Activated CD4-positive, CD25-positive, alpha-beta regulatory T cell (primary cell): ENCODE results near the gene SORL1.
A peak's percentile ranks its signal among the peaks of the same experiment; 100 is the strongest.

ENCODE experiments used
- DNase-seq, 4 experiments: peaks; one replicate each; lab custom pipeline; 2025; lab: John Stamatoyannopoulos, UW

The SORL1 gene

GRCh38 chr11:121583825-121584224 lies 131.7 kb downstream of the SORL1 start:
- no peak for DNase-seq

- DNase-seq = no peak
These were observed 134.6 kb downstream of the SORL1 start for GRCh38 chr11:121586750-121587149.

- DNase-seq = no peak
These were observed 135.1 kb downstream of the SORL1 start for GRCh38 chr11:121587182-121587581.

- no peak for DNase-seq
These were observed 136.6 kb downstream of the SORL1 start for GRCh38 chr11:121588747-121589146.

GRCh38 chr11:121589946-121590537 lies 137.9 kb downstream of the SORL1 start:
- DNase-seq = no peak

- DNase-seq = no peak
These were observed 138.8 kb downstream of the SORL1 start for GRCh38 chr11:121590772-121591404.

- peak; percentile 25 to 57 (median 41) for DNase-seq
These were observed 139.4 kb downstream of the SORL1 start for GRCh38 chr11:121591405-121592033.

- DNase-seq = no peak
These were observed 140.6 kb downstream of the SORL1 start for GRCh38 chr11:121592708-121593107.

- no peak for DNase-seq
These were observed 143.6 kb downstream of the SORL1 start for GRCh38 chr11:121595717-121596161.

GRCh38 chr11:121596195-121597155 lies 144.4 kb downstream of the SORL1 start:
- DNase-seq = no peak

- no peak for DNase-seq
These were observed 151.2 kb downstream of the SORL1 start for GRCh38 chr11:121603316-121603715.

GRCh38 chr11:121604152-121604551 lies 152.0 kb downstream of the SORL1 start:
- no peak for DNase-seq

GRCh38 chr11:121606354-121606753 lies 154.2 kb downstream of the SORL1 start:
- no peak for DNase-seq

GRCh38 chr11:121607341-121607740 lies 155.2 kb downstream of the SORL1 start:
- DNase-seq = no peak

GRCh38 chr11:121608545-121609098 lies 156.5 kb downstream of the SORL1 start:
- no peak for DNase-seq

- no peak for DNase-seq
These were observed 158.6 kb downstream of the SORL1 start for GRCh38 chr11:121610706-121611105.

- no peak for DNase-seq
These were observed 159.1 kb downstream of the SORL1 start for GRCh38 chr11:121611242-121611641.

GRCh38 chr11:121613724-121614123 lies 161.6 kb downstream of the SORL1 start:
- no peak for DNase-seq

- no peak for DNase-seq
These were observed 162.6 kb downstream of the SORL1 start for GRCh38 chr11:121614636-121615240.

- no peak for DNase-seq
These were observed 163.4 kb downstream of the SORL1 start for GRCh38 chr11:121615501-121615900.

GRCh38 chr11:121618516-121618915 lies 166.4 kb downstream of the SORL1 start:
- no peak for DNase-seq
